ENCODE results near the gene SORCS3.

The SORCS3 gene

GRCh38 chr10:105102977-105103376 is 461.9 kb downstream of the SORCS3 start:
- DNase-seq (ENCODE audit: low read depth in 2 of 2): no peak

GRCh38 chr10:105104297-105104696 is 463.2 kb downstream of the SORCS3 start:
- DNase-seq (ENCODE audit: low read depth in 2 of 2): no peak

- no peak for DNase-seq (ENCODE audit: low read depth in 2 of 2)
Measured at GRCh38 chr10:105109164-105109563, 468.1 kb downstream of the SORCS3 start.

- DNase-seq (ENCODE audit: low read depth in 2 of 2): no peak
Measured at GRCh38 chr10:105112862-105113261, 471.8 kb downstream of the SORCS3 start.

GRCh38 chr10:105113666-105114065 is 472.6 kb downstream of the SORCS3 start:
- DNase-seq (ENCODE audit: low read depth in 2 of 2): no peak

GRCh38 chr10:105121743-105122142 is 480.7 kb downstream of the SORCS3 start:
- no peak for DNase-seq (ENCODE audit: low read depth in 2 of 2)

- DNase-seq (ENCODE audit: low read depth in 2 of 2): no peak
Measured at GRCh38 chr10:105128111-105128510, 487.0 kb downstream of the SORCS3 start.

GRCh38 chr10:105138358-105138757 is 497.3 kb downstream of the SORCS3 start:
- DNase-seq (ENCODE audit: low read depth in 2 of 2): no peak

- no peak for DNase-seq (ENCODE audit: low read depth in 2 of 2)
Measured at GRCh38 chr10:105139363-105139896, 498.3 kb downstream of the SORCS3 start.

- no peak for DNase-seq (ENCODE audit: low read depth in 2 of 2)
Measured at GRCh38 chr10:105140600-105140999, 499.5 kb downstream of the SORCS3 start.

- DNase-seq (ENCODE audit: low read depth in 2 of 2): no peak
Measured at GRCh38 chr10:105145711-105146110, 504.6 kb downstream of the SORCS3 start.

GRCh38 chr10:105146436-105146835 is 505.3 kb downstream of the SORCS3 start:
- DNase-seq (ENCODE audit: low read depth in 2 of 2): no peak

GRCh38 chr10:105148456-105148855 is 507.4 kb downstream of the SORCS3 start:
- no peak for DNase-seq (ENCODE audit: low read depth in 2 of 2)

GRCh38 chr10:105148921-105149320 is 507.8 kb downstream of the SORCS3 start:
- DNase-seq (ENCODE audit: low read depth in 2 of 2): no peak

- no peak for DNase-seq (ENCODE audit: low read depth in 2 of 2)
Measured at GRCh38 chr10:105149371-105149891, 508.3 kb downstream of the SORCS3 start.

- no peak for DNase-seq (ENCODE audit: low read depth in 2 of 2)
Measured at GRCh38 chr10:105150259-105150880, 509.3 kb downstream of the SORCS3 start.

- DNase-seq (ENCODE audit: low read depth in 2 of 2): no peak
Measured at GRCh38 chr10:105154736-105155135, 513.6 kb downstream of the SORCS3 start.

GRCh38 chr10:105159268-105159667 is 518.2 kb downstream of the SORCS3 start:
- DNase-seq (ENCODE audit: low read depth in 2 of 2): no peak

- no peak for DNase-seq (ENCODE audit: low read depth in 2 of 2)
Measured at GRCh38 chr10:105161149-105161548, 520.1 kb downstream of the SORCS3 start.

GRCh38 chr10:105161767-105162166 is 520.7 kb downstream of the SORCS3 start:
- no peak for DNase-seq (ENCODE audit: low read depth in 2 of 2)

GRCh38 chr10:105170521-105170920 is 529.4 kb downstream of the SORCS3 start:
- DNase-seq (ENCODE audit: low read depth in 2 of 2): no peak

- no peak for DNase-seq (ENCODE audit: low read depth in 2 of 2)
Measured at GRCh38 chr10:105171945-105172344, 530.9 kb downstream of the SORCS3 start.

- DNase-seq (ENCODE audit: low read depth in 2 of 2): no peak
Measured at GRCh38 chr10:105181626-105182025, 540.5 kb downstream of the SORCS3 start.

- DNase-seq (ENCODE audit: low read depth in 2 of 2): no peak
Measured at GRCh38 chr10:105183536-105183935, 542.4 kb downstream of the SORCS3 start.
